ENCODE measurements around the gene PPFIA3. TPM values are rescaled to one million over a fixed set of nuclear protein-coding genes. Genes with fewer than 3 reads are reported as not detected.
A peak's percentile ranks its signal among the peaks of the same experiment; 100 is the strongest.
"Not testable (repeated sequence)": the region's sequence is repeated elsewhere in the genome, so short reads cannot be mapped to it uniquely, and the experiment has no call there.

The PPFIA3 gene
- total and polyA plus RNA-seq, 2 of the 8 experiments (the other 6 are each of a cell fraction or from before 2014, with no cell fraction given) = 15.9 to 25.3 TPM

DNA sequence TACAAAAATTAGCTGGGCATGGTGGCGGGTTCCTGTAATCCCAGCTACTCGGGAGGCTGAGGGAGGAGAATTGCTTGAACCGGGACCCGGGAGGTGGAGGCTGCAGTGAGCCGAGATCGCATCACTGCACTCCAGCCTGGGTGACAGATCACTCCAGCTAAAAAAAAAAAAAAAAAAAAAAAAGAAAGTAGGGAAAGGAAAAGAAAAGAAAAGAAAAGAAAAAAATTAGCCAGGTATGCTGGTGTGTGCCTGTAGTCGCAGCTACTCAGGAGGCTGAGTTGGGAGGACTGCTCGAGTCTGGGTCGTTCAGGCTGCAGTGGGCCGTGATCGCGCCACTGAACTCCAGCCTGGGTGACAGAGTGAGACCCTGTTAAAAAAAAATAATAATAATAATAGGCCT lies 7.9 kb downstream of the PPFIA3 start:
- H2AFZ ChIP-seq (ENCODE audit: low read length); H3K56ac ChIP-seq (replicated peaks; ENCODE audit: insufficient read length, low read depth, low read length); H3K27ac ChIP-seq (ENCODE audit: low read depth, low read length); H3K9me3 ChIP-seq (ENCODE audit: insufficient read depth in 2 of 2, low read depth in 1 of 2, low read length in 1 of 2); H3K36me3 ChIP-seq (ENCODE audit: control insufficient read depth in 2 of 4, insufficient read depth in 4 of 4, low read length in 3 of 4); FAIRE-seq; H3K9ac ChIP-seq (replicated peaks in 1 of 4; ENCODE audit: extremely low read depth in 1 of 4, low read depth in 3 of 4, low read length in 3 of 4); H3K14ac ChIP-seq (ENCODE audit: insufficient read length); H4K91ac ChIP-seq (replicated peaks; ENCODE audit: insufficient read length, low read length); H2BK5ac ChIP-seq (ENCODE audit: low read depth, low read length); DNase-seq (ENCODE audit: low read depth in 1 of 2, low spot score in 2 of 2); H2AK5ac ChIP-seq (ENCODE audit: low read depth, low read length); H2BK15ac ChIP-seq (ENCODE audit: low read length); H2BK20ac ChIP-seq (ENCODE audit: low read length); H3K4ac ChIP-seq (replicated peaks; ENCODE audit: insufficient read length, low read depth, low read length); H3K27me3 ChIP-seq (replicated peaks in 1 of 4; ENCODE audit: control insufficient read depth in 3 of 4, extremely low read depth in 1 of 4, insufficient read depth in 3 of 4, low read length in 3 of 4); H3K79me2 ChIP-seq (ENCODE audit: control insufficient read depth in 1 of 2, insufficient read depth in 2 of 2, low read length in 2 of 2); H3K23me2 ChIP-seq (ENCODE audit: low read depth, low read length); H3K79me1 ChIP-seq (ENCODE audit: low read depth, low read length); H3K23ac ChIP-seq (ENCODE audit: insufficient read length); H4K8ac ChIP-seq (ENCODE audit: extremely low read depth, insufficient read depth, low read length); H4K5ac ChIP-seq (ENCODE audit: insufficient read length, low read depth, low read length); H4K20me1 ChIP-seq (replicated peaks in 1 of 2; ENCODE audit: control insufficient read depth in 1 of 2, insufficient read depth in 2 of 2, low read length in 2 of 2); H2BK120ac ChIP-seq (replicated peaks; ENCODE audit: low read depth, low read length); H2BK12ac ChIP-seq (ENCODE audit: low read depth, low read length); H3K18ac ChIP-seq (ENCODE audit: extremely low read depth, low read length): not testable (repeated sequence)
- Histone ChIP-seq H3K4me2 (ENCODE audit: insufficient read depth in 1 of 2, low read depth in 2 of 2, low read length in 2 of 2) (peak overlapping the region; percentile 93 to 98; a peak in 3 of 4 replicates), H3K4me3 (ENCODE audit: extremely low read depth in 1 of 4, insufficient read depth in 2 of 4, low read depth in 3 of 4, low read length in 4 of 4) (peak overlapping the region in 3 of 4 experiments; percentile 34 to 69 (median 36); a peak in 3 of 8 replicates), H3K4me1 (replicated peaks in 1 of 4; ENCODE audit: control insufficient read depth in 3 of 4, insufficient read depth in 4 of 4, low read length in 3 of 4) (peaks cover 0 to 13% (median 8%) of the 10 kb centered on the region in 4 experiments; a peak in 6 of 7 replicates)
- ChIA-PET POLR2A (ENCODE audit: partially characterized antibody) (interaction anchor here (0.8 to 3.6 kb wide), 7 partner anchors 9 to 83 kb away, joined by 3 to 17 read pairs (median 5); partner anchors contain the start of gene LIN7B), CTCF (ENCODE audit: partially characterized antibody) (interaction anchor here (3.3 to 9.7 kb wide), 2 partner anchors 17 to 29 kb away, joined by 14 to 99 read pairs; no protein-coding TSS in a partner anchor)
- WGBS, 2 experiments (ENCODE audit: extremely low coverage in 1 of 2, insufficient coverage in 1 of 2, insufficient read length in 1 of 2, insufficient replicate concordance in 2 of 2, low coverage in 1 of 2, low lambda C conversion rate in 2 of 2, missing lambda C conversion rate in 1 of 2) = 94% methylated on average over 10 of the region's 12 CpGs; no CpG with 5 or more reads in 1 of the 2 experiments

All from H1 (cell line).